ENCODE measurements around the gene TFPI. TPM values are rescaled to one million over a fixed set of nuclear protein-coding genes. Genes with fewer than 3 reads are reported as not detected.
"Not testable (repeated sequence)": the region's sequence is repeated elsewhere in the genome, so short reads cannot be mapped to it uniquely, and the experiment has no call there.

TFPI gene
- 66.8 TPM for total RNA-seq
- long read RNA-seq, transcript TFPI-202 (7 exons, 1,088 nt): minor isoform, 5 of 94 reads
- long read RNA-seq, transcript TFPI-201 (8 exons, 3,885 nt): major isoform, 42 of 94 reads
- long read RNA-seq, partial matches to known transcripts: 1 of 94 reads
- long read RNA-seq, other reads (novel, unspliced or antisense): 45 of 94 reads

GRCh38 chr2:187554011-187554703 lies at the start of gene TFPI:
Gene TFPI, minus strand, starts transcription at chr2:187554435. Its CDS starts 50,667 bp downstream, at chr2:187503768.
- DNase-seq (ENCODE audit: low spot score): no peak

GRCh38 chr2:187594801-187595200 lies 40.6 kb upstream of the TFPI start:
- no peak for DNase-seq (ENCODE audit: low spot score)

GRCh38 chr2:187593697-187594096 lies 39.5 kb upstream of the TFPI start:
- no peak for DNase-seq (ENCODE audit: low spot score)

- no peak for DNase-seq (ENCODE audit: low spot score)
Observed at GRCh38 chr2:187593098-187593497, 38.9 kb upstream of the TFPI start.

GRCh38 chr2:187590175-187590574 lies 35.9 kb upstream of the TFPI start:
- DNase-seq (ENCODE audit: low spot score): no peak

GRCh38 chr2:187586011-187586641 lies 31.9 kb upstream of the TFPI start:
- no peak for DNase-seq (ENCODE audit: low spot score)

GRCh38 chr2:187581125-187581896 lies 27.1 kb upstream of the TFPI start:
- DNase-seq (ENCODE audit: low spot score): no peak

GRCh38 chr2:187580462-187581124 lies 26.4 kb upstream of the TFPI start:
- no peak for DNase-seq (ENCODE audit: low spot score)

GRCh38 chr2:187577310-187577709 lies 23.1 kb upstream of the TFPI start:
- no peak for DNase-seq (ENCODE audit: low spot score)

- DNase-seq (ENCODE audit: low spot score): no peak
Observed at GRCh38 chr2:187576906-187577305, 22.7 kb upstream of the TFPI start.

GRCh38 chr2:187575751-187576067 lies 21.5 kb upstream of the TFPI start:
- no peak for DNase-seq (ENCODE audit: low spot score)

- no peak for DNase-seq (ENCODE audit: low spot score)
Observed at GRCh38 chr2:187574969-187575750, 20.9 kb upstream of the TFPI start.

GRCh38 chr2:187573722-187574121 lies 19.5 kb upstream of the TFPI start:
- DNase-seq (ENCODE audit: low spot score): no peak

- DNase-seq (ENCODE audit: low spot score): not testable (repeated sequence)
Observed at GRCh38 chr2:187571996-187572395, 17.8 kb upstream of the TFPI start.

GRCh38 chr2:187569571-187569970 lies 15.3 kb upstream of the TFPI start:
- DNase-seq (ENCODE audit: low spot score): no peak

GRCh38 chr2:187569042-187569441 lies 14.8 kb upstream of the TFPI start:
- no peak for DNase-seq (ENCODE audit: low spot score)

- no peak for DNase-seq (ENCODE audit: low spot score)
Observed at GRCh38 chr2:187567126-187567525, 12.9 kb upstream of the TFPI start.

- DNase-seq (ENCODE audit: low spot score): no peak
Observed at GRCh38 chr2:187566712-187567111, 12.5 kb upstream of the TFPI start.

- no peak for DNase-seq (ENCODE audit: low spot score)
Observed at GRCh38 chr2:187566266-187566665, 12.0 kb upstream of the TFPI start.

GRCh38 chr2:187565618-187566017 lies 11.4 kb upstream of the TFPI start:
- not testable (repeated sequence) for DNase-seq (ENCODE audit: low spot score)

GRCh38 chr2:187556493-187556892 lies 2.3 kb upstream of the TFPI start:
- not testable (repeated sequence) for DNase-seq (ENCODE audit: low spot score)

Data from mesenteric fat pad (tissue), 1 donor.